GM12891 (cell line): Measurements from ENCODE around the gene FNDC11.

Experiments
- POLR2A ChIP-seq: IDR thresholded peaks from 2 replicates; pipeline ENCODE4 v1.6.1; 2011; ENCODE audit warnings: low read depth, low read length, control low read depth
- POLR2AphosphoS5 ChIP-seq: IDR thresholded peaks from 2 replicates; pipeline ENCODE4 v1.6.1; 2011; ENCODE audit warnings: low read depth, low read length, control low read depth
- TAF1 ChIP-seq: IDR thresholded peaks from 2 replicates; pipeline ENCODE4 v1.6.1; 2011; ENCODE audit warnings: low read depth, low read length, control low read depth

DNA sequence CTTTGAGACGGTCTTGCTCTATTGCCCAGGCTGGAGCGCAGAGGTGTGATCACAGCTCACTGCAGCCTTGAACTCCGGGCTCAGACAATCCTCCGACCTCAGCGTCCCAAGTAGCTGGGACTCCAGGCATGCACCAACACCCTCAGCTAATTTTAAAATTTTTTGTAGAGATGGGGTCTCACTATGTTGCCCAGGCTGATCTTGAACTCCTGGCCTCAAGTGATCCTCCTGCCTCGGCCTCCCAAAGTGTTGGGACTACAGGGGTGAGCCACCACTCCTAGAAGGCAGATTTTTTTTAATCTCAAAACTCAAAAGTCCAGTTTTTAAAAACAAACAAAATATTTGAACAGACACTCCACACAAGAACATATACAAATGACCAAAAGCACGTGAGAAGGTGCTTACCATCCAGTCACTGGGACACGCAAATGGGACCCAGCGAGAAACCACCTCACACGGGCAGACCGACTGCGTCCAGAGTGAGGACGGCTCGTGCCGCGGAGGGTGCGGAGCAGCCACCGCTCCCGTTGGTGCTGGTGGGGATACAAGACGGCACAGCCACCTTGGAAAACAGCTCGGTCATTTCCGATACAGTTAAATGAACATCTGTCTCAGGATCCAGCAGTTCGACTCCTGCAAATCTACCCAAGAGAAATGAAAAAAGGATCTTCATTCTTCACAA lies 28.6 kb downstream of the FNDC11 start:
- TF ChIP-seq TAF1 (no peak), POLR2A (no peak), POLR2AphosphoS5 (no peak)
